ENCODE data around the gene DPH5. TPM values are rescaled to one million over a fixed set of nuclear protein-coding genes. Genes with fewer than 3 reads are reported as not detected.

The DPH5 gene
- total and polyA plus RNA-seq, 2 of the 4 experiments (the other 2 are of a cell fraction) = 32.3 to 42.0 TPM

DNA sequence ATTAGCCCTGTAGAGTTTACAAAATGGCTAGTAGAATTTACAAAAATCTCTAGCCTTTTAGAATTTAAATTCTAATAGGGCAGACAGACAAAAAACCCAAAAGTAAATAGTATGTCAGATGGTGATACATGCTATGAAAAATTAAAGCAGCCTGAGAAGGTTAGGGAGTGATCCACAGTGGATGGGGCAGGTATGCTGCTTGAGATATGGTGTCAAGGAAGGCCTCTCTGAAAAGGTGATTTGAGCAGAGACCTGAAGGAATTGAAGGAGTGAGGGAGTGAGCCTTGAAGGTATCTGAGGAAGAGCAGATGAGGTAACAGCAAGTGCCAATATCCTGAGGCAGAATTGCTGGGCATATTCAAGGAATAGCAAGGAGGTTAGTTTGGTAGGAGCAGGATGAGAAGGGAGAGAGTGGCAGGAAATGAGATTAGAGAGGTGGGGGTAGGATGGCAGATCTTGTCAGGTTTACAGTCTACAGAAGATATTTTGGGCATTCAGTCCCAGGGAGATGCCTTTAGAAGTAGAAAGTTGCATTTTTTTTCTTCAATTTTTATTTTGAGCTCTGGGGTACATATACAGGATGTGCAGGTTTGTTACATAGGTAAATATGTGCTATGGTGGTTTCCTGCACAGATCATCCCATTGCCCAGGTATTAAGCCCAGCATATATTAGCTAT lies 40.8 kb upstream of the DPH5 start:
- dilution Hi-C loops (cut with HindIII; ENCODE audit: low sequenced_read_pairs, unreplicated experiment) = no loop called here

More for the DNA sequence above, 40.8 kb upstream of the DPH5 start:
- Histone ChIP-seq H2BK15ac (ENCODE audit: low read depth, low read length) (no peak overlapping the region), H3K4me1 (ENCODE audit: control insufficient read depth, insufficient read depth, low read length) (no peaks in the 10 kb centered on the region; the same call in 1 of the 2 replicates), H3K4me2 (ENCODE audit: low read depth, low read length) (no peak overlapping the region), H3K36me3 (ENCODE audit: control insufficient read depth, insufficient read depth, low read length) (no peaks in the 10 kb centered on the region), H4K5ac (ENCODE audit: low read depth, low read length) (no peak overlapping the region), H3K14ac (replicated peaks; ENCODE audit: low read depth, low read length) (no peak overlapping the region), H3K27me3 (ENCODE audit: control insufficient read depth, insufficient read depth, low read length) (no peaks in the 10 kb centered on the region), H2AFZ (replicated peaks; ENCODE audit: low read length, poor library complexity) (no peak overlapping the region), H4K8ac (ENCODE audit: low read depth in 2 of 2, low read length in 2 of 2) (no peak overlapping the region), H2BK20ac (ENCODE audit: low read depth, low read length) (no peak overlapping the region), H3K4me3 (ENCODE audit: insufficient read depth, low read depth, low read length) (no peak overlapping the region), H4K91ac (ENCODE audit: insufficient read depth, low read depth, low read length) (no peak overlapping the region), H2BK5ac (ENCODE audit: low read depth, low read length, poor library complexity, severe bottlenecking) (no peak overlapping the region), H2AK5ac (ENCODE audit: low read depth, low read length) (no peak overlapping the region), H3K9me3 (ENCODE audit: control insufficient read depth, insufficient read depth, low read length) (no peaks in the 10 kb centered on the region), H3K79me1 (ENCODE audit: low read depth in 1 of 2, low read length in 2 of 2) (0 out of 4 replicates have a peak, but pooled peaks cover 0 to 5% of the 10 kb centered on the region in 2 experiments), H3K23ac (ENCODE audit: low read depth, low read length) (no peak overlapping the region), H2AK9ac (replicated peaks; ENCODE audit: low read depth, low read length, poor library complexity) (no peak overlapping the region), H3K4ac (ENCODE audit: low read depth, low read length) (no peak overlapping the region), H2BK120ac (ENCODE audit: low read depth, low read length) (no peak overlapping the region), H3K18ac (ENCODE audit: low read depth, low read length) (no peak overlapping the region), H3K56ac (ENCODE audit: extremely low read depth, insufficient read depth, low read length) (no peak overlapping the region), H3K9me1 (ENCODE audit: insufficient read depth, low read length) (no peaks in the 10 kb centered on the region; the same call in 1 of the 2 replicates), H4K20me1 (ENCODE audit: insufficient read depth, low read length) (no peaks in the 10 kb centered on the region), H3K9ac (ENCODE audit: low read depth, low read length) (no peak overlapping the region), H3K27ac (ENCODE audit: insufficient read depth, low read length) (no peak overlapping the region)
- ATAC-seq (ENCODE audit: low read depth) = no peak
- ChIA-PET CTCF (no interaction called here), POLR2A (ENCODE audit: unreplicated experiment) (no interaction called here)
- no TSS peak for BruUV-seq (replicated peaks)
- no peak for TF ChIP-seq BHLHE40 (IDR thresholded peaks at IDR 0.05; ENCODE audit: low read depth, low read length)
- no peak for TF ChIP-seq RAD21 (IDR thresholded peaks at IDR 0.05; ENCODE audit: low read length)
- no peak for TF ChIP-seq RFX5 (IDR thresholded peaks at IDR 0.05; ENCODE audit: low read depth, low read length)
- TF ChIP-seq, protein P1, sequence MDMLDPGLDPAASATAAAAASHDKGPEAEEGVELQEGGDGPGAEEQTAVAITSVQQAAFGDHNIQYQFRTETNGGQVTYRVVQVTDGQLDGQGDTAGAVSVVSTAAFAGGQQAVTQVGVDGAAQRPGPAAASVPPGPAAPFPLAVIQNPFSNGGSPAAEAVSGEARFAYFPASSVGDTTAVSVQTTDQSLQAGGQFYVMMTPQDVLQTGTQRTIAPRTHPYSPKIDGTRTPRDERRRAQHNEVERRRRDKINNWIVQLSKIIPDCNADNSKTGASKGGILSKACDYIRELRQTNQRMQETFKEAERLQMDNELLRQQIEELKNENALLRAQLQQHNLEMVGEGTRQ (IDR thresholded peaks at IDR 0.05; ENCODE audit: low read depth, low read length) = no peak
- TF ChIP-seq FOS (IDR thresholded peaks at IDR 0.05; ENCODE audit: low read depth, low read length) = no peak
- TF ChIP-seq MAFK (IDR thresholded peaks at IDR 0.05; ENCODE audit: low read depth, low read length) = no peak
- no peak for TF ChIP-seq CHD1 (IDR thresholded peaks at IDR 0.05; ENCODE audit: low read depth, low read length)
- TF ChIP-seq RCOR1 (IDR thresholded peaks at IDR 0.05; ENCODE audit: insufficient replicate concordance, low read length) = no peak
- no peak for TF ChIP-seq CEBPB (IDR thresholded peaks at IDR 0.05; ENCODE audit: low read depth, low read length)
- no peak for TF ChIP-seq NFE2L2 (IDR thresholded peaks at IDR 0.05; ENCODE audit: low read depth, low read length)
- TF ChIP-seq MAZ (IDR thresholded peaks at IDR 0.05; ENCODE audit: borderline replicate concordance, low read depth, low read length) = no peak
- intact Hi-C loops (cut with micrococcal nuclease) (no loop called here), in situ Hi-C loops (cut with MboI; ENCODE audit: low sequenced_read_pairs) (no loop called here)
- DNase-seq = no peak
